Stimulated activated CD8-positive, alpha-beta memory T cell treated with anti-CD3 and anti-CD28 coated beads, Interleukin-12 subunit alpha, Interleukin-12 subunit beta, amount 100 ng/mL, for 24 hours (primary cell): ENCODE data around the gene PSORS1C2.

Source experiments
- DNase-seq: peaks from one replicate; pipeline ENCODE4 v3.0.0-alpha.2; 2020; ENCODE audit errors: extremely low read depth

The PSORS1C2 gene

GRCh38 chr6:31114541-31114878, 24.4 kb downstream of the PSORS1C2 start, which contains the start of gene PSORS1C1:
PSORS1C1 (plus strand) TSS chr6:31114800; CDS start chr6:31129633, 14,833 bp downstream.
- no peak for DNase-seq

DNA sequence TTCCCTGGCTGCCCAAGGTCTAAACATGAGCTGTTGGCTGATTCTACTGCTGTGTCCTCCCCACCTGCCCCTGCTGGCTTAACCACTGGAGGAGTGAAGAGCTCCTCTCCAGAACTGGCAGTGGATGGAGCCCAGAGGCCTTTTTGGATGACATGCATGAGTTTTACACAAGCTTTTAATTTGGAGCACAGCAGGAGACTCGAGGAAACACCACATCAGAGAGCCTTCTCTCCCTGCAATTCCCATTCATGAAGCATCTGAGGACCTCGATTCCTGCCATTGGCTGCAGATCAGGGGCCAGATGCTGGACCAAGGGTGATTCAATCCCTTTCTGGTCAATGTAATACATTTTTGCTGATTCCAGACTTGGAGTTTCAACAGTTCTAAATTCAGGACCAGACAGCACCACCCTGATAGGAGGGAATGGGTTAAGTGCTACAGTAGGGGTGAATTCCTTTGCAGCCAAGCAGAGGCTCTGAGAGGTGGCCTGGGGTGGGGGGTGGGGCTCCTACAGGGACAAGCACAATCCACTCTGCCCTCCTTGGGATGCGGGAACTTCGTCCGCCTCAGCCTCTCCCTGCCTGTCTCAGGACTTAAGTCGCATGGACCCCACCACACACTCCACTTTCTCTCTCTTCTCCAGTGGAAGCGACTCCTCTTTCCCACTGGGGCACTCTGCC, 24.9 kb downstream of the PSORS1C2 start:
- DNase-seq = no peak

DNA sequence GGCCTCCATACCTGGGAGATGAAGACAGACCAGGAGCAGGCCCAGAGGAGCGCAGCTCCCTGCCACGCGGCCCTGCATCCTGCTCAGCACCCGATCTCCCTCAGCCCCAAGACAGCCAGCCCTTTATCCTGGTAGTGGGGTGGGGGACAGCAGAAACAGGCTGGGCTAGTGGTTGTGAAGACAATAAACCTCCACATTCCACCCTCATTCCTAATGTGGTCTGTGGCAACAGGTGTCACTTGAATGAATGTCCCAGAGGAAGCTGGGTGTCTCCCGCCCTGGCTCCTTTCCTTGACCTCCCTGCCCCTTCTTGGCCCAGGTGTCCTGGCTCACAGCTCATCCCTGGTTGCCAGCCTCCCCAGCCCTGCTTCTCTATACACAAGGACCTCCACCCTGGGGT, 26.4 kb downstream of the PSORS1C2 start, which contains the start of gene C6orf15:
C6orf15 (minus strand) TSS at position 98 of the 400 bp plus-strand sequence; CDS start at position 78, 20 bp downstream.
- no peak for DNase-seq

GRCh38 chr6:31111712-31112111, 27.2 kb downstream of the PSORS1C2 start:
- DNase-seq = no peak

GRCh38 chr6:31110825-31111582, 27.9 kb downstream of the PSORS1C2 start:
- no peak for DNase-seq

DNA sequence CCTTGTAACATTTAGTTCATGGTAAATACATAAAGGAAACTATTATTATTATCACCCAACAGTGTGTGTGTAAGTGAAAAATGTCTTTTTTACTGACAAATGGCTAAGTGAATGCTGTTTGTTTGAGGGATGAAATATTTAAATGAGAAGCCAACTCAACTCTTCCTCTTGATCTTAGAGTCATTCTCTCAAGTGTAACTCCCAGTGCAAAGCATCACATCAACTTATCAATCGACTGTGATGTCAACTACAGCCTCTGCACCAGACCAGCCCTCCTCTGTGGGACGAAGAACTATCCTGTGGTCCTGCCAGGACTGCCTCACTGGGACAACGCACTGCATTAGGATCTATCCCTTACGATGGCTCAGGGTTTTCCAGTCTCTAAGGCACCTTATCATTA, 31.8 kb downstream of the PSORS1C2 start:
- no peak for DNase-seq

- no peak for DNase-seq
Observed at GRCh38 chr6:31103136-31103535, 35.7 kb downstream of the PSORS1C2 start.

DNA sequence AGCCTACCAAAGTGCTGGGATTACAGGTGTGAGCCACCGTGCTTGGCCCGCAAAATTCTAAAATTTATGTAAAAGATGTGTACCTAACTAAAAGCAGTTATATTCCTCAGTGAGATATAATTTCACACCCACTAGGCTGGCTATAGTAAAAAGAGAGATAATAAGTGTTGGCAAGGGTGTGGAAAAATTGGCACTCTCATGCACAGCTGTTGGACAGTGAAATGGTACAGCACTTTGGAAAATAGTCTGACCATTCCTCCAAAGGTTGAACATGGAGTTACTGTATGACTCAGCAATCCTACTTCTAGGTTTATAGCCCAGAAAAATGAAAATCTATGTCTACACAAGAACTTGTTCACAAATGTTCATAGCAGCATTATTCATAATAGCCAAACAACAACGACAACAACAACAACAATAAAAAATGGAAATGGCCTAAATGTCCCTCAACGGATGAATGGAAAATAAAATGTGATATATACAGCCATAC, 40.4 kb downstream of the PSORS1C2 start:
- DNase-seq = no peak

- DNase-seq = no peak
Observed at GRCh38 chr6:31096656-31097055, 42.2 kb downstream of the PSORS1C2 start.

GRCh38 chr6:31096215-31096614, 42.7 kb downstream of the PSORS1C2 start:
- DNase-seq = no peak

GRCh38 chr6:31094389-31094881, 44.4 kb downstream of the PSORS1C2 start:
- no peak for DNase-seq

DNA sequence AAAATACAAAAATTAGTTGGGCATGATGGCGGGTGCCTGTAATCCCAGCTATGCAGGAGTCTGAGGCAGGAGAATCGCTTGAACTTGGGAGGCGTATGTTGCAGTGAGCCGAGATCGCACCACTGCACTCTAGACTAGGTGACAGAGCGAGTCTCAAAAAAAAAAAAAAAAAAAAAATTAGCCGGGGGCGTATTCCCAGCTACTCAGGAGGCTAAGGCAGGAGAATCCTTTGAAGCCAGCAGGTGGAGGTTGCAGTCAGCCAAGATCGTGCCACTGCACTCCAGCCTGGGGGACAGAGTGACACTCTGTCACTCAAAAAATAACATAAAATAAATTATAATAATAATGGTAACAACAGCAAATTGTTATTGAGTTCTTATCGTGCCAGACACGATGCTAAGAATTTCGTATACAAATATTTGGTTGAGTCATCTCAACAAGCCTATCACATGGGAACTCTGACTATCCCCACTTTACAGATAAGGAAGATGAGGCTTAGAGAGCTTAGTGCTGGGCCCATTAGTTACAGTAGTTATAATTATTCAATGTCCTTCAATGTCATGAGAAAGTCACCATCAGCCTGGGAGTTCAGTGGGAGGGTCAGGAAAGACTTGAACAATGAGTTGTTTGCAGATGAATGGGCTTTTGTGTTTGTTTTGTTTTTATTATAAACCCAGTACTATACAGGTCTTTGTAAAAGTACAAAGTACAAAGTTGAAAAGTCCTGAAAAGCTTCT, 45.9 kb downstream of the PSORS1C2 start:
- no peak for DNase-seq

DNA sequence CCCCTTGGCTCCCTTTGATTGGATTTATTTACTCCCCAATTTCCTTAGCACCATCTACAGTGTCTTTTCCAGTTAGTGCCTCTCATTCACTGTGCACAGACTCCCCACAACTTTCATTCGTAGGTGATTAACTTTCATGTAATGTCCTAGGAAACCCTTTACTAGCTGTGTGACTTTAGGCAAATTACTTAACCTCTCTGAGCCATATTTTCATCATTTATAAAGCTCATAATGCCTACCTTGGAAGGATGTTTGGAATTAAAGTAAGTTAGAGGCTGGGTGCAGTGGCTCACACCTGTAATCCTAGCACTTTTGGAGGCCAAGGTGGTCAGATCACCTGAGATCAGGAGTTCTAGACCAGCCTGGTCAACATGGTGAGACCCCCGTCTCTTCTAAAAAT, 46.6 kb downstream of the PSORS1C2 start:
- DNase-seq = no peak

GRCh38 chr6:31091680-31092079, 47.2 kb downstream of the PSORS1C2 start:
- DNase-seq = no peak

DNA sequence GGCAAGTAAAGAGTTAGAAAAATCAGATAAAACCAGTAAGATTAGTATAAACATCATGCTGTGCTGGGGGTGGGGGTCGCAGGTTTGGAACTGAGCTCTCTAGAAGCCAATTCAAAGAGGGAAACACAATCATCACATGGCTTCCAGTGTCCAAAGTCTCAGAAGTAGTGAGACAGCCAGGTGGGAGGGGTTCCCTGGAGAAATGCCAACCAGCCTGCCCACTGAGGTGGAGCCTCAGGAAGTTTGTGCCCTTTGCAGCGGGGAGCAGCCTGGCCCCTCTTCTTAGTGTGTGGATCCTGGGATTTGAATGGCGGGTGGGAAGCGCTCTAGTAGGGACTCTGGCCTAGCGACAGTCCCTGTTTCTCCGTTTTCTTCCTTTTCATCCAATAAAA, 47.9 kb downstream of the PSORS1C2 start:
- no peak for DNase-seq

- no peak for DNase-seq
Observed at GRCh38 chr6:31090275-31090972, 48.4 kb downstream of the PSORS1C2 start.
